Tibial nerve (tissue), 4 donors: ENCODE data around the gene HSH2D.

Source experiments
- EP300 ChIP-seq, 2 donors: sonication (generic); formaldehyde crosslinking; IDR thresholded peaks; one replicate each; pipeline ENCODE4 v1.6.1; 2017; ENCODE audit warnings: antibody characterized with exemption in 2 of 2, mild to moderate bottlenecking in 1 of 2
- POLR2A ChIP-seq, 2 donors: fragments of 450-650 bp; IDR thresholded peaks; one replicate each; pipeline ENCODE4 v1.6.1; 2017; ENCODE audit warnings: antibody characterized with exemption in 2 of 2, mild to moderate bottlenecking in 2 of 2, moderate library complexity in 2 of 2
- TF ChIP-seq, protein P1 (sequence below), 5 experiments: fragments of 200-600 bp in 3 of 5; fragments of 450-650 bp in 2 of 5; sonication (generic) in 3 of 5; IDR thresholded peaks; one replicate each; pipeline ENCODE4 v1.5.1; 2016 to 2019; ENCODE audit warnings: antibody characterized with exemption in 5 of 5, mild to moderate bottlenecking in 3 of 5, moderate library complexity in 2 of 5

DNA sequence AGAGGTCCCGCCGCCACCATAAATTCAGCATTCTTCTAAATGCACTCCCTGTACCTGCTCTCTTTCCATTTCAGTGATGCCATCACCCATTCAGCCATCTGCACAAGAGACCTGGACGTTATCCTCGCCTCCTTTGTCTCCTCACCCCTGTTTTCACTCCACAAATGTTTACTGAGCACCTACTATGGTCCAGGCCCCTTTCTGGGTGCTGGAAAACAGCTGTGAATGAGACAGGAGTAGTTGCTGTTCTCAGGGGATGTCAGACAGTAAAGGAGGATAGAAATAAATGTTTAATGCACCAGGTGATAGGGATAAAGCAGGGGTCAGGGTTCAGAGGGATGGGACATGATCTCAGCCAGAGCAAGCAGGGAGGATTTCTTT, 57.5 kb downstream of the HSH2D start:
- TF ChIP-seq, protein P1, sequence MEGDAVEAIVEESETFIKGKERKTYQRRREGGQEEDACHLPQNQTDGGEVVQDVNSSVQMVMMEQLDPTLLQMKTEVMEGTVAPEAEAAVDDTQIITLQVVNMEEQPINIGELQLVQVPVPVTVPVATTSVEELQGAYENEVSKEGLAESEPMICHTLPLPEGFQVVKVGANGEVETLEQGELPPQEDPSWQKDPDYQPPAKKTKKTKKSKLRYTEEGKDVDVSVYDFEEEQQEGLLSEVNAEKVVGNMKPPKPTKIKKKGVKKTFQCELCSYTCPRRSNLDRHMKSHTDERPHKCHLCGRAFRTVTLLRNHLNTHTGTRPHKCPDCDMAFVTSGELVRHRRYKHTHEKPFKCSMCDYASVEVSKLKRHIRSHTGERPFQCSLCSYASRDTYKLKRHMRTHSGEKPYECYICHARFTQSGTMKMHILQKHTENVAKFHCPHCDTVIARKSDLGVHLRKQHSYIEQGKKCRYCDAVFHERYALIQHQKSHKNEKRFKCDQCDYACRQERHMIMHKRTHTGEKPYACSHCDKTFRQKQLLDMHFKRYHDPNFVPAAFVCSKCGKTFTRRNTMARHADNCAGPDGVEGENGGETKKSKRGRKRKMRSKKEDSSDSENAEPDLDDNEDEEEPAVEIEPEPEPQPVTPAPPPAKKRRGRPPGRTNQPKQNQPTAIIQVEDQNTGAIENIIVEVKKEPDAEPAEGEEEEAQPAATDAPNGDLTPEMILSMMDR (IDR thresholded peaks at IDR 0.05): no peak
- TF ChIP-seq EP300 (IDR thresholded peaks at IDR 0.05) (no peak), POLR2A (IDR thresholded peaks at IDR 0.05) (no peak)
